Measurements from ENCODE around the gene SSPN.

- TF ChIP-seq TAF1 (IDR thresholded peaks at IDR 0.05; ENCODE audit: low read depth) (no peak), RAD21 (IDR thresholded peaks at IDR 0.05; ENCODE audit: low read depth) (no peak), REST (IDR thresholded peaks at IDR 0.05; ENCODE audit: low read depth) (no peak), USF1 (IDR thresholded peaks at IDR 0.05) (no peak), FOXM1 (IDR thresholded peaks at IDR 0.05; ENCODE audit: borderline replicate concordance, low read depth) (no peak)
Observed at GRCh38 chr12:26277506-26278246, 82.3 kb downstream of the SSPN start.

Measured in Ishikawa (cell line).